ENCODE measurements around the gene PTTG1IP.
"Not testable (repeated sequence)": the region's sequence is repeated elsewhere in the genome, so short reads cannot be mapped to it uniquely, and the experiment has no call there.

PTTG1IP gene

GRCh38 chr21:44834951-44835646, 38.4 kb downstream of the PTTG1IP start:
- no peak for TF ChIP-seq CTCF (IDR thresholded peaks at IDR 0.05; ENCODE audit: insufficient read depth, low read depth, low read length, missing control alignments)
- H3K4me3 ChIP-seq (ENCODE audit: low read depth, low read length), result no peak overlapping the region
- no peak for DNase-seq (ENCODE audit: low read depth)

- H3K4me3 ChIP-seq (ENCODE audit: low read depth, low read length), result no peak overlapping the region
- no peak for TF ChIP-seq CTCF (IDR thresholded peaks at IDR 0.05; ENCODE audit: insufficient read depth, low read depth, low read length, missing control alignments)
- DNase-seq (ENCODE audit: low read depth), result no peak
These were observed 39.1 kb downstream of the PTTG1IP start for GRCh38 chr21:44834231-44834950.

GRCh38 chr21:44833663-44834062, 39.8 kb downstream of the PTTG1IP start:
- H3K4me3 ChIP-seq (ENCODE audit: low read depth, low read length), result no peak overlapping the region
- TF ChIP-seq CTCF (IDR thresholded peaks at IDR 0.05; ENCODE audit: insufficient read depth, low read depth, low read length, missing control alignments), result no peak
- DNase-seq (ENCODE audit: low read depth), result no peak

- not testable (repeated sequence) for DNase-seq (ENCODE audit: low read depth)
These were observed 40.8 kb downstream of the PTTG1IP start for GRCh38 chr21:44832516-44833255.

GRCh38 chr21:44831227-44831860, 42.1 kb downstream of the PTTG1IP start:
- TF ChIP-seq CTCF (IDR thresholded peaks at IDR 0.05; ENCODE audit: insufficient read depth, low read depth, low read length, missing control alignments), result no peak

More at GRCh38 chr21:44832516-44833255, 40.8 kb downstream of the PTTG1IP start:
- H3K4me3 ChIP-seq (ENCODE audit: low read depth, low read length), result not testable (repeated sequence)

GRCh38 chr21:44829507-44830092, 43.9 kb downstream of the PTTG1IP start:
- TF ChIP-seq CTCF (IDR thresholded peaks at IDR 0.05; ENCODE audit: insufficient read depth, low read depth, low read length, missing control alignments), result no peak
- no peak overlapping the region for H3K4me3 ChIP-seq (ENCODE audit: low read depth, low read length)
- no peak for DNase-seq (ENCODE audit: low read depth)

More at GRCh38 chr21:44831227-44831860, 42.1 kb downstream of the PTTG1IP start:
- no peak for DNase-seq (ENCODE audit: low read depth)
- no peak overlapping the region for H3K4me3 ChIP-seq (ENCODE audit: low read depth, low read length)

Data from GM12865 (cell line).